Epithelial cell of esophagus (primary cell): ENCODE data around the gene XIRP2.
"Not testable (repeated sequence)": the region's sequence is repeated elsewhere in the genome, so short reads cannot be mapped to it uniquely, and the experiment has no call there.

ENCODE experiments used
- DNase-seq: peaks from one replicate; pipeline ENCODE4 v3.0.0; 2010; ENCODE audit warnings: low read depth
- H3K4me3 ChIP-seq: 2 replicates; pipeline ENCODE4 v1.5.1; 2011; ENCODE audit warnings: mild to moderate bottlenecking, low read length, control low read depth
- TF ChIP-seq, protein P1 (sequence below): IDR thresholded peaks from 2 replicates; pipeline ENCODE4 v1.5.1; 2011; ENCODE audit warnings: low read depth, mild to moderate bottlenecking, low read length, control low read depth, inconsistent platforms; ENCODE audit not compliant: insufficient read depth; ENCODE audit errors: missing control alignments

XIRP2 gene

GRCh38 chr2:167265722-167266121 is 377.4 kb downstream of the XIRP2 start:
- no peak for DNase-seq
- H3K4me3 ChIP-seq: no peak overlapping the region
- TF ChIP-seq, protein P1, sequence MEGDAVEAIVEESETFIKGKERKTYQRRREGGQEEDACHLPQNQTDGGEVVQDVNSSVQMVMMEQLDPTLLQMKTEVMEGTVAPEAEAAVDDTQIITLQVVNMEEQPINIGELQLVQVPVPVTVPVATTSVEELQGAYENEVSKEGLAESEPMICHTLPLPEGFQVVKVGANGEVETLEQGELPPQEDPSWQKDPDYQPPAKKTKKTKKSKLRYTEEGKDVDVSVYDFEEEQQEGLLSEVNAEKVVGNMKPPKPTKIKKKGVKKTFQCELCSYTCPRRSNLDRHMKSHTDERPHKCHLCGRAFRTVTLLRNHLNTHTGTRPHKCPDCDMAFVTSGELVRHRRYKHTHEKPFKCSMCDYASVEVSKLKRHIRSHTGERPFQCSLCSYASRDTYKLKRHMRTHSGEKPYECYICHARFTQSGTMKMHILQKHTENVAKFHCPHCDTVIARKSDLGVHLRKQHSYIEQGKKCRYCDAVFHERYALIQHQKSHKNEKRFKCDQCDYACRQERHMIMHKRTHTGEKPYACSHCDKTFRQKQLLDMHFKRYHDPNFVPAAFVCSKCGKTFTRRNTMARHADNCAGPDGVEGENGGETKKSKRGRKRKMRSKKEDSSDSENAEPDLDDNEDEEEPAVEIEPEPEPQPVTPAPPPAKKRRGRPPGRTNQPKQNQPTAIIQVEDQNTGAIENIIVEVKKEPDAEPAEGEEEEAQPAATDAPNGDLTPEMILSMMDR: no peak

DNA sequence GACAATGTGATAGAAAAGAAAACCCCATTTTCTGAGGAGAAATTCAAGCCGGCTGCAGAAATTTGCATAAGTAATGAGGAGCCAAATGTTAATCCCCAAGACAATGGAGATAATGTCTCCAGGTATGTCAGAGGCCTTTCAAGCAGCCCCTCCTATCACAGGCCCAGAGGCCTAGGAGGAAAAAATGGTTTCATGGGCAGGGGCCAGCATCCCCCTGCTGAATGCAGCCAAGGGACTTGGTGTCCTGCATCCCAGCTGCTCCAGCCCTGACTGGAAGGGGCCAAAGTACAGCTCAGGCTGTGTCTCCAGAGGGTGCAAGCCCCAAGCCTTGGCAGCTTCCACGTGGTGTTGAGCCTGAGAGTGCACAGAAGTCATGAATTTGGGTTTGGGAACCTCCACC is 380.0 kb downstream of the XIRP2 start:
- H3K4me3 ChIP-seq, DNase-seq: not testable (repeated sequence)

- H3K4me3 ChIP-seq: no peak overlapping the region
- no peak for DNase-seq
- TF ChIP-seq, protein P1: no peak
These were observed 383.7 kb downstream of the XIRP2 start for GRCh38 chr2:167271932-167272331.

DNA sequence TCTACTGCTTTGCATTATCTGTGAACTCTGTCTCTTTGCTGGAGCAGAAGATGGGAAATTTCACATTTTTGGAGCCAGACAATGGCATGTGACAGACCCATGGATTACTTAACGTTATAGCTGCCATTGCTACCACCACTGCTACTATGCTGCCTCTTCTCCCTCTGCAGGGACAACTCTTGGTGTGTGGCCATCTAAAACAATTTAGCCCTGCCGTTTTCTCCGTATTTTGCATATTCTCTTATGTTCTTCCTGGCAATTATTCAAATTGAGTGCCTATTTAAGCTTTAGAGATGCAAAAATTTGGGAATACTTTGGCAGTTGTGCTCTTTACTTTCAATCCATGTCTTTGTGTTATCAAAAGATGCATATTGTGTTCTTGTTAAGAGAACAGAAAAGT is 386.8 kb downstream of the XIRP2 start:
- no peak for DNase-seq
- H3K4me3 ChIP-seq: no peak overlapping the region
- TF ChIP-seq, protein P1: no peak

- H3K4me3 ChIP-seq: no peak overlapping the region
- no peak for DNase-seq
- TF ChIP-seq, protein P1: no peak
These were observed 391.5 kb downstream of the XIRP2 start for GRCh38 chr2:167279810-167280209.

- no peak overlapping the region for H3K4me3 ChIP-seq
- no peak for DNase-seq
- TF ChIP-seq, protein P1: no peak
These were observed 398.9 kb downstream of the XIRP2 start for GRCh38 chr2:167287212-167287611.

GRCh38 chr2:167289651-167290410 is 401.6 kb downstream of the XIRP2 start:
- no peak overlapping the region for H3K4me3 ChIP-seq
- peak; percentile 36 for DNase-seq
- TF ChIP-seq, protein P1: no peak
